ENCODE results near the gene CXCL11.

- TF ChIP-seq ERF (CRISPR knock-in tag; IDR thresholded peaks at IDR 0.05): no peak
- TF ChIP-seq DDX20 (tag; IDR thresholded peaks at IDR 0.05; ENCODE audit: low read depth): no peak
- TF ChIP-seq TCF7 (IDR thresholded peaks at IDR 0.05; ENCODE audit: borderline replicate concordance): no peak
- no peak for TF ChIP-seq GMEB1 (CRISPR knock-in tag; IDR thresholded peaks at IDR 0.05)
- TF ChIP-seq TAL1 (IDR thresholded peaks at IDR 0.05): no peak
- no peak for TF ChIP-seq CTCF (IDR thresholded peaks at IDR 0.05 in 2 of 3, conservative IDR thresholded peaks at IDR 0.05 in 1 of 3; ENCODE audit: insufficient read depth in 2 of 3, low read depth in 1 of 3, low read length in 3 of 3)
- no peak for TF ChIP-seq ZNF121 (CRISPR knock-in tag; conservative IDR thresholded peaks at IDR 0.05)
- TF ChIP-seq GATAD2B (IDR thresholded peaks at IDR 0.05; ENCODE audit: borderline replicate concordance): no peak
- no peak for TF ChIP-seq AFF4 (CRISPR knock-in tag; IDR thresholded peaks at IDR 0.05)
- no peak for TF ChIP-seq HNRNPUL1 (IDR thresholded peaks at IDR 0.05; ENCODE audit: low read length)
- TF ChIP-seq PBX2 (CRISPR knock-in tag; IDR thresholded peaks at IDR 0.05; ENCODE audit: low read depth): no peak
- no peak for TF ChIP-seq PBX2 (tag; conservative IDR thresholded peaks at IDR 0.05; ENCODE audit: low read depth)
- no peak for TF ChIP-seq ZBTB17 (CRISPR knock-in tag; IDR thresholded peaks at IDR 0.05)
- no peak for TF ChIP-seq ZNF449 (CRISPR knock-in tag; IDR thresholded peaks at IDR 0.05)
These were observed 23.5 kb downstream of the CXCL11 start for GRCh38 chr4:76012388-76012801.
